Activated CD8-positive, alpha-beta T cell treated with anti-CD3 and anti-CD28 coated beads, Interleukin-2, amount 10 ng/mL, durations not matched to agents 7 days and 5 days (primary cell): Measurements from ENCODE around the gene ZNF608. TPM values are rescaled to one million over a fixed set of nuclear protein-coding genes. Genes with fewer than 3 reads are reported as not detected.

Experiments used
- ATAC-seq: fragments of 150-1000 bp; cut with Tn5 transposase; one replicate; pipeline ENCODE4 v1.10.0; 2021; ENCODE audit warnings: moderate library complexity
- CTCF ChIA-PET: fragments of 350-600 bp; sonication (Branson Sonifier 250); formaldehyde crosslinking; loops from one replicate; lab custom pipeline; 2021; ENCODE audit warnings: antibody characterized with exemption; lab: Charles Lee
- POLR2A ChIA-PET: fragments of 350-600 bp; sonication (Branson Sonifier 250); formaldehyde crosslinking; loops from one replicate; lab custom pipeline; 2021; ENCODE audit warnings: antibody characterized with exemption; lab: Charles Lee
- DNase-seq: peaks from one replicate; pipeline ENCODE4 v3.0.0-alpha.2; 2020
- H3K27ac Mint-ChIP-seq: one replicate; pipeline ENCODE4 v1.8.0; 2021; ENCODE audit warnings: mild to moderate bottlenecking, mixed read lengths
- H3K27me3 Mint-ChIP-seq: one replicate; pipeline ENCODE4 v1.8.0; 2021; ENCODE audit warnings: low read depth, mixed read lengths
- H3K36me3 Mint-ChIP-seq: one replicate; pipeline ENCODE4 v1.8.0; 2021; ENCODE audit warnings: low read depth, mixed read lengths
- H3K4me1 Mint-ChIP-seq: one replicate; pipeline ENCODE4 v1.8.0; 2021; ENCODE audit warnings: low read depth, mixed read lengths
- H3K4me3 Mint-ChIP-seq: one replicate; pipeline ENCODE4 v1.8.0; 2021; ENCODE audit warnings: mild to moderate bottlenecking, mixed read lengths
- H3K9me3 Mint-ChIP-seq: one replicate; pipeline ENCODE4 v1.8.0; 2022; ENCODE audit warnings: mixed read lengths; ENCODE audit not compliant: insufficient read depth
- total RNA-seq, 2 experiments: library from RNA; stranded (reverse); gene quantifications; one replicate each; pipeline ENCODE4 v1.2.3, GENCODE V29; 2021

Gene ZNF608
- total RNA-seq, 2 experiments from 2014 or later = not detected

GRCh38 chr5:124741711-124742496 is 4.5 kb downstream of the ZNF608 start:
- Mint-ChIP-seq H3K4me1 (peaks cover 2% of the 10 kb centered on the region), H3K36me3 (no peaks in the 10 kb centered on the region), H3K27ac (no peak overlapping the region), H3K9me3 (no peaks in the 10 kb centered on the region), H3K27me3 (peaks cover 29% of the 10 kb centered on the region), H3K4me3 (no peak overlapping the region)
- DNase-seq (no peak), ATAC-seq (no peak)
- CTCF ChIA-PET = no interaction called here
- POLR2A ChIA-PET = no interaction called here

- peaks cover 25% of the 10 kb centered on the region for H3K27me3 Mint-ChIP-seq
- DNase-seq (no peak), ATAC-seq (no peak)
- no peak overlapping the region for H3K27ac Mint-ChIP-seq
- H3K9me3 Mint-ChIP-seq = no peaks in the 10 kb centered on the region
- ChIA-PET POLR2A (no interaction called here), CTCF (no interaction called here)
- H3K4me1 Mint-ChIP-seq = no peaks in the 10 kb centered on the region
- no peaks in the 10 kb centered on the region for H3K36me3 Mint-ChIP-seq
- no peak overlapping the region for H3K4me3 Mint-ChIP-seq
These were observed 5.4 kb downstream of the ZNF608 start for GRCh38 chr5:124740991-124741583.

GRCh38 chr5:124740071-124740470 is 6.4 kb downstream of the ZNF608 start:
- no peaks in the 10 kb centered on the region for H3K36me3 Mint-ChIP-seq
- DNase-seq (no peak), ATAC-seq (no peak)
- H3K9me3 Mint-ChIP-seq = no peaks in the 10 kb centered on the region
- peaks cover 22% of the 10 kb centered on the region for H3K27me3 Mint-ChIP-seq
- no peak overlapping the region for H3K27ac Mint-ChIP-seq
- POLR2A ChIA-PET = no interaction called here
- H3K4me3 Mint-ChIP-seq = no peak overlapping the region
- no peaks in the 10 kb centered on the region for H3K4me1 Mint-ChIP-seq
- CTCF ChIA-PET = no interaction called here

GRCh38 chr5:124739634-124740025 is 6.8 kb downstream of the ZNF608 start:
- Mint-ChIP-seq H3K9me3 (no peaks in the 10 kb centered on the region), H3K27ac (no peak overlapping the region), H3K4me3 (no peak overlapping the region), H3K27me3 (peaks cover 20% of the 10 kb centered on the region), H3K36me3 (no peaks in the 10 kb centered on the region), H3K4me1 (no peaks in the 10 kb centered on the region)
- ATAC-seq = no peak
- no peak for DNase-seq
- ChIA-PET CTCF (no interaction called here), POLR2A (no interaction called here)

- Mint-ChIP-seq H3K4me1 (no peaks in the 10 kb centered on the region), H3K4me3 (no peak overlapping the region), H3K27ac (no peak overlapping the region), H3K27me3 (peaks cover 18% of the 10 kb centered on the region), H3K36me3 (no peaks in the 10 kb centered on the region), H3K9me3 (no peaks in the 10 kb centered on the region)
- ChIA-PET CTCF (no interaction called here), POLR2A (interaction anchor here (0.6 kb wide), 1 partner anchor 1044 kb away, joined by 5 read pairs; no protein-coding TSS in a partner anchor)
- ATAC-seq = no peak
- DNase-seq = no peak
These were observed 7.5 kb downstream of the ZNF608 start for GRCh38 chr5:124738681-124739633.

- CTCF ChIA-PET = no interaction called here
- Mint-ChIP-seq H3K36me3 (no peaks in the 10 kb centered on the region), H3K27me3 (peaks cover 18% of the 10 kb centered on the region), H3K4me1 (no peaks in the 10 kb centered on the region), H3K4me3 (no peak overlapping the region), H3K9me3 (no peaks in the 10 kb centered on the region), H3K27ac (no peak overlapping the region)
- no peak for DNase-seq
- POLR2A ChIA-PET = no interaction called here
- no peak for ATAC-seq
These were observed 8.8 kb downstream of the ZNF608 start for GRCh38 chr5:124737651-124738050.

GRCh38 chr5:124736805-124737188 is 9.6 kb downstream of the ZNF608 start:
- no peak for DNase-seq
- Mint-ChIP-seq H3K36me3 (no peaks in the 10 kb centered on the region), H3K27ac (no peak overlapping the region), H3K4me3 (no peak overlapping the region), H3K4me1 (no peaks in the 10 kb centered on the region), H3K27me3 (peaks cover 18% of the 10 kb centered on the region), H3K9me3 (no peaks in the 10 kb centered on the region)
- POLR2A ChIA-PET = no interaction called here
- ATAC-seq = no peak
- CTCF ChIA-PET = no interaction called here

- Mint-ChIP-seq H3K4me1 (no peaks in the 10 kb centered on the region), H3K36me3 (no peaks in the 10 kb centered on the region), H3K9me3 (no peaks in the 10 kb centered on the region), H3K4me3 (no peak overlapping the region), H3K27ac (no peak overlapping the region), H3K27me3 (peaks cover 18% of the 10 kb centered on the region)
- ChIA-PET CTCF (no interaction called here), POLR2A (no interaction called here)
- DNase-seq = no peak
- ATAC-seq = no peak
These were observed 10.2 kb downstream of the ZNF608 start for GRCh38 chr5:124736082-124736804.

GRCh38 chr5:124735169-124735858 is 11.1 kb downstream of the ZNF608 start:
- ChIA-PET CTCF (no interaction called here), POLR2A (no interaction called here)
- H3K36me3 Mint-ChIP-seq = no peaks in the 10 kb centered on the region

GRCh38 chr5:124734574-124735168 is 11.8 kb downstream of the ZNF608 start:
- CTCF ChIA-PET = no interaction called here

More at GRCh38 chr5:124735169-124735858, 11.1 kb downstream of the ZNF608 start:
- Mint-ChIP-seq H3K27ac (no peak overlapping the region), H3K4me1 (no peaks in the 10 kb centered on the region), H3K4me3 (no peak overlapping the region), H3K27me3 (peaks cover 18% of the 10 kb centered on the region), H3K9me3 (no peaks in the 10 kb centered on the region)
- DNase-seq (no peak), ATAC-seq (no peak)

GRCh38 chr5:124733329-124733650 is 13.1 kb downstream of the ZNF608 start:
- Mint-ChIP-seq H3K4me1 (no peaks in the 10 kb centered on the region), H3K27ac (no peak overlapping the region), H3K27me3 (peaks cover 18% of the 10 kb centered on the region), H3K4me3 (no peak overlapping the region), H3K9me3 (no peaks in the 10 kb centered on the region), H3K36me3 (no peaks in the 10 kb centered on the region)
- DNase-seq (no peak), ATAC-seq (no peak)
- ChIA-PET CTCF (no interaction called here), POLR2A (no interaction called here)

More at GRCh38 chr5:124734574-124735168, 11.8 kb downstream of the ZNF608 start:
- Mint-ChIP-seq H3K9me3 (no peaks in the 10 kb centered on the region), H3K27me3 (peaks cover 18% of the 10 kb centered on the region), H3K36me3 (no peaks in the 10 kb centered on the region), H3K4me1 (no peaks in the 10 kb centered on the region), H3K4me3 (no peak overlapping the region), H3K27ac (no peak overlapping the region)
- ATAC-seq (no peak), DNase-seq (no peak)
- POLR2A ChIA-PET = no interaction called here
